Aortic smooth muscle cell (primary cell): ENCODE measurements around the gene ZNF181. TPM values are rescaled to one million over a fixed set of nuclear protein-coding genes. Genes with fewer than 3 reads are reported as not detected.

Experiments used
- total RNA-seq: library from RNA; depleted of rRNA; stranded (reverse); fragments of >200 nt; gene quantifications from 2 replicates; pipeline ENCODE4 v1.2.3, GENCODE V29; 2014

Gene ZNF181
- total RNA-seq, result 11.9 and 13.5 TPM in 2 replicates

DNA sequence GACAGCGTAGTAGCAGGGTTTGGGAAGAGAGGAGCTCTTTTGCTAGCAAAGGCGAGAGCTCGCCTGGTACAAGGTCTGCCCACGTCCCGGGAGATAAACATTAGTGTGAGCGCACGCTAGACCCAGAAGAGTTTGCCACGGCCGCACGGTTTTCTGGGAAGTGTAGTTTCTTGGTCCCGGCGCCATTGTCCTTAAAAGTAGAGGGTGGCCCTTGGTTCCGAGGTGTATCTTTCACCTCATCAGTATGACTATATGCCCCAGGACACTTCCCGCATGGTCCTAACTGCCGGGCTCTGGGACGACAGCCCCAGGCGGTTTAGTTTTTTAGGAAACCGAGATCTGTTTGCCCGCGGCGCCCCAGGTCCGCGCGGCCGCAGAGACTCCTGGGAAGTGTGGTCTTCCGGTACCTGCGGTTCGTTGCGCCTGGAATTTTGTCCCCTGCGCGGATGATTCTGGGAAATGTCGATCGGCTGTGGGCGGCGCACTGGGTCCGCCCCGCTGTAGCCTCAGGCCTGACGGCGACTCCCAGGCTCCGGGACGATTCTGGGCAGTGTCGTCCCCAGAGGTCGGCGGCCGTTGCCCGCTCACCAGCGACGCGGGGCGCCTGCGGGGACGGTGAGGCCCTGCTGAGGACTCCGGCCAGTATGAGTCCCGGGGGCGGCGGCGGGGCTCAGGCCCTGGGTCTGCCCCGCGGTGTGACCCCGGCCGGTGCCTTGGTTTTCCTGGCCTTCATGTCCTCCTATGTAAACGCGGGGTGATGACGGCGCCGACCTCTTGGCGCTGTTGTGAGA lies at the start of gene ZNF181:
TSS of gene ZNF181 (plus strand) at position 498 of the 791 bp plus-strand sequence. CDS start 795 bp downstream, outside the sequence.

DNA sequence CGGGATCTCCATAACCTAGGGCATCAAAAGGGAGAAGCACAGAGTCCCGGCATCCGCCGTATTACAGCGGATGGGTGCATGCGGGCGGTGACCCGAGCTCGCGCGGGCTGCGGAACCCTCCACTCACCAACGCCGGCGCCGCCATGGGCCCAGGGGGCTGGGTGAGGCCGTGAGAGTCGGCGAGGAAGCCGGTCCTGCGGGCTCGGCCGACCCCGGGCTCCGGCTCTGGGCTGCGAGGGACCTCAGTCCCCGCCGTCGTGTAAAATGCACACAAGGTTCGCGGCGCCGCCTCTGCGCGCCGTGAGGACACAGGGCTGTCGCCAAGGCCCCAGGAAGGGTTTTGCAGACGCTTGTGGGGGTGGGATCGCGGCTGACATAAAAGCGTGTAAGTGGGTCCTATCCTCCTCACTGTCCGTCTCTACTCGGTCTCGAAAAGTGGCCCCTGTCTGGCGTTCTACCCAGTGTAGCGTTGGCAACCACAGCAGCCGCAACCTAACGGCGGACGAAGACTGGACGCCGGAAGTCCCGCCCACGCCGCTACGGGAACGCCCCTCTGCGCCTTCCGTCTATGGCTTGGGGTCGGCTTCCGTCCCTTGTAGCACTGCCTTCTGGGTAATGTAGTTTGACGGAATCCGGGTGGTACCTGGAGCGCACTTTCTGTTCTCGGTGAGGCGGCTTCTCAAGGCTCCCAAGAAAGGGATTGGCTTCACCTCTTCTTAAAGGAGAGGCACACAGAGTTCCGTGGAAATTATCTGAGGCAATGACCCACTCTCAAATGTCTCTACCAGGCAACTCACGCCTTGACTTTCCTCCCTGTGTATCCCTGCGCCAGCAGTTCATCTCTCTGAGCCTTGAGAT lies 38.9 kb downstream of the ZNF181 start, which contains the start of gene ZNF599:
TSS of gene ZNF599 (minus strand) at position 519 of the 858 bp plus-strand sequence. CDS start at position 145, 374 bp downstream.

Other genes with a start within 250 kb of the ZNF181 start
- gene SCGB2B2, start 57.1 kb upstream of the ZNF181 start, total RNA-seq, result 0.13 and 0.19 TPM in 2 replicates
- gene ZNF302, start 56.6 kb upstream of the ZNF181 start, total RNA-seq, result 16.4 and 21.1 TPM in 2 replicates
- 3.7 and 5.2 TPM in 2 replicates for gene ZNF599, start 39.0 kb downstream of the ZNF181 start, total RNA-seq
- gene ZNF30, start 192.7 kb downstream of the ZNF181 start, total RNA-seq, result 2.6 and 2.9 TPM in 2 replicates
- gene ZNF792, start 230.0 kb downstream of the ZNF181 start, total RNA-seq, result 4.0 and 4.4 TPM in 2 replicates